Measurements from ENCODE around the gene COX5B.

The COX5B gene

DNA sequence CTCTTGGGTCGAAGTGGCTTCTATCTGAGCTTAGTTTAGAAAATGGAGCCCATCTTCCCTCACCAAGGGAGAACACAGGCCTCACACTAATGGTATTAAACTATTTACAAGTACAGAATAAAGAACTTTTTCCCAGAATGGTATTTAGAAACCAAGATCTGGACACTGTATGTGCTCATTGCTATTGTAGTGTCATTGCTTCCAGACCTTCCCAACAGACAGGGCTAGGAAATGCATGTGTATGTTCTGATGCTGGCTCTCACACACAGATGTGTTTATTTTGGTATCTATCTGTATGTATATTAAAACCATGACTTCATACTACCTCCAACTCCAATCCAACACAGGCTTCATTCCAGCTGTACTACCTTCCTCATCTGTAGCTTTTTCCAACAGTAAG lies 8.0 kb downstream of the COX5B start:
- no peak for DNase-seq (ENCODE audit: extremely low read depth in 1 of 2, low read depth in 1 of 2)

DNA sequence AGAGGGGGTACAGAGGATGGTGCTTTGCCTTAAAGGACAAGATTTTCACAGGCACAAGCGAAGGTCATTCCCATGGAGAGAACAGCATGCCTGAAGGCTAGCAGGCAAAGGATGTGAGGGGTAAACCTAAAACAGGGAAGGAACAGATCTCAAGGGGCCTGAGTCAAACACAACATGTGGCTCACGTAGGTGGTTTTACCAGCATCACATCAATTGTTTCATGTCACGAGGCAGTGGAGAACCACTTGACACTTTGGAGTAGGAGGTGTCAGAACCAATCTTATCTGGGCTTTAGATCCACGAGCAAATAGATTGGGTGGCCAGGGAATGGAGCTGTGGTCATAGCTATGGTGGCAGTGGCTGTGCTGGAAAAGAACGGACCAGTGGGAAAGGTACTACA lies 8.4 kb downstream of the COX5B start:
- DNase-seq (ENCODE audit: extremely low read depth in 1 of 2, low read depth in 1 of 2), result no peak

- DNase-seq (ENCODE audit: extremely low read depth in 1 of 2, low read depth in 1 of 2), result no peak
Measured at GRCh38 chr2:97654791-97655190, 8.9 kb downstream of the COX5B start.

GRCh38 chr2:97656129-97656755 lies 10.4 kb downstream of the COX5B start:
- DNase-seq (ENCODE audit: extremely low read depth in 1 of 2, low read depth in 1 of 2), result no peak

- no peak for DNase-seq (ENCODE audit: extremely low read depth in 1 of 2, low read depth in 1 of 2)
Measured at GRCh38 chr2:97656905-97657587, 11.2 kb downstream of the COX5B start.

GRCh38 chr2:97657986-97658690 lies 12.3 kb downstream of the COX5B start:
- no peak for DNase-seq (ENCODE audit: extremely low read depth in 1 of 2, low read depth in 1 of 2)

GRCh38 chr2:97658691-97659157 lies 12.9 kb downstream of the COX5B start:
- DNase-seq (ENCODE audit: extremely low read depth in 1 of 2, low read depth in 1 of 2), result no peak

GRCh38 chr2:97659256-97660043 lies 13.6 kb downstream of the COX5B start:
- no peak for DNase-seq (ENCODE audit: extremely low read depth in 1 of 2, low read depth in 1 of 2)

- DNase-seq (ENCODE audit: extremely low read depth in 1 of 2, low read depth in 1 of 2), result no peak
Measured at GRCh38 chr2:97660044-97660774, 14.3 kb downstream of the COX5B start.

- DNase-seq (ENCODE audit: extremely low read depth in 1 of 2, low read depth in 1 of 2), result no peak
Measured at GRCh38 chr2:97660775-97661389, 15.0 kb downstream of the COX5B start.

DNA sequence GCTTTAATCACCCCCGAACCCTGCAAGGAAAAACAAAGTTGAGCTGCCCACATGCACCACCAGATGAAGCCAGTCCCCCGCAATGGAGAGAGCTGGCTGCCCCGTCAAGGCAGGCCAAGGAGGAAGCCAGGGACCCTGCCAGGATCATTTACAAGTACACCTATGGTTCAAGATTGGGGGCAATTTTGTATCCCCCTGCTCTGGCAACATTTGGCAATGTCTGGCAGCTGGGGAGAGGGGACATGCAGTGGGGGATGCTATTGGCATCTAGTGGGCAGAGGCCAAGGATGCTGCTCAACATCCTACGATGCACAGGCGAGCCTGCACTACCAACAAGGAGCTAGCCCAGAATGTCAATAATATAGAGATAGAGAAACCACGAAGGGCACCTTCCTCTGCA lies 16.1 kb downstream of the COX5B start:
- DNase-seq (ENCODE audit: extremely low read depth in 1 of 2, low read depth in 1 of 2), result no peak

- no peak for DNase-seq (ENCODE audit: extremely low read depth in 1 of 2, low read depth in 1 of 2)
Measured at GRCh38 chr2:97662386-97662894, 16.6 kb downstream of the COX5B start.

- peak in 1 of 2 donors; percentile 29 for DNase-seq (ENCODE audit: extremely low read depth in 1 of 2, low read depth in 1 of 2)
Measured at GRCh38 chr2:97662895-97663625, 17.2 kb downstream of the COX5B start.

GRCh38 chr2:97663626-97663961 lies 17.7 kb downstream of the COX5B start:
- no peak for DNase-seq (ENCODE audit: extremely low read depth in 1 of 2, low read depth in 1 of 2)

GRCh38 chr2:97663962-97664635 lies 18.2 kb downstream of the COX5B start, which contains the start of gene ACTR1B:
Gene ACTR1B (minus strand): TSS chr2:97664044. CDS start chr2:97663890, 154 bp downstream.
- peak; percentile 94 to 95 for DNase-seq (ENCODE audit: extremely low read depth in 1 of 2, low read depth in 1 of 2)

DNA sequence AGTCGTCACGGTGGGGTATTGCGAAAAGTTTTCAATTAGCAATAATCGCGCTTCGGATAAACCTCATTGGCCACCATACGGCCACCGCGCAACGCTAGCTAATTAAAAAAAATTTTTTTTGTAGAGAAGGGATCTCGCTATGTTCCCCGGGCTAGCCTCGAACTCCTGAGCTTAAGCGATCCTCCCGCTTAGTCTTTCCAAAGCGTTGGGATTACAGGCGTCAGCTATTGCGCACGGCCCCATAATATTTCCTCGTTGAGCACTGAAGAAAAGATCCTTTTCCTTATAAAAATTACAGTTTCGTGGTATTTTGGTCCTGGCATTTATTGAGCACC lies 18.7 kb downstream of the COX5B start:
- DNase-seq (ENCODE audit: extremely low read depth in 1 of 2, low read depth in 1 of 2), result no peak

DNA sequence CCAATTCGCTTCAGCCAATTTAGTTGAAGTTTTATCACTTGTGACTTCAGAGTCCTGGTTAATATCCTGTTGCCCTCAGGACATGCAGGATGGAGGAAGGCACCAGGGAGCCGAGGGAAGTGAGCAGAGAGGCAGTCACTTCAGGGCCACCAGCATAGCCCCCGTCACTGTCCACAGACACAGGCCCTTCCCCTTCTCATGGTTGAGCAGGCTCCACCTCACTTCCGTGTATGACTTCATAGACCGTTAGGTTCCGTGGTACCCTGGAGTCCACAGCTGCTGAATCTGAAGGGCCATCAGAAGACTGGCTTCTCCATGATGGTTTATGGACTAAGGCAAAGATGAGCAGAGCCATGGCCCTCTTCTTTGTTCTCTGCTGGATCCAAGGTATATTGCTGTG lies 23.6 kb downstream of the COX5B start, which contains the start of gene C2orf92:
Gene C2orf92 (plus strand): TSS at position 266 of the 400 bp plus-strand sequence. CDS start 76 bp downstream, at position 342.
- no peak for DNase-seq (ENCODE audit: extremely low read depth in 1 of 2, low read depth in 1 of 2)

GRCh38 chr2:97670471-97670870 lies 24.6 kb downstream of the COX5B start:
- no peak for DNase-seq (ENCODE audit: extremely low read depth in 1 of 2, low read depth in 1 of 2)

DNA sequence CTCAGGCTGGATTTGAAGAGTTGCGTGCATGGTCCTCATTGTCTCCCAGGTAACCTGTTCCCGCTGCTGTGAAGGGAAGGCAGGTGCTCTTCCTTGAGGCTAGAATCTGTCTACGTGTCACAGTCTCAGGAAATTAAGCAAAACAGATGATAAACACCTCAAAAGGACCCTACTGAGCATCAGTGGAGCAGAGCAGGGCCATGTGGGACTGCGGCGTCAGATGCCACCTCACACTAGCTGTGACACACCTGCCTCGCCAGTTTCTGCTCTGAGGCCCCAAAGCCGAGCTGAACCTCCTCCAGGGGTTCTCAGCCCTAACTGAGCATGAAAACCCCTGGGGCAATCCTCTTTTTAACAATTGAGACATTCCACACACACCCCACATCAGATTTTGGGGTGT lies 25.7 kb downstream of the COX5B start:
- no peak for DNase-seq (ENCODE audit: extremely low read depth in 1 of 2, low read depth in 1 of 2)
